SK-N-MC (cell line): Measurements from ENCODE around the gene SEMA4B.

Source experiments
- EZH2 ChIP-seq: fragments of 200-600 bp; sonication (generic); IDR thresholded peaks from one replicate; pipeline ENCODE4 v1.6.1; 2017; ENCODE audit warnings: antibody characterized with exemption
- POLR2AphosphoS5 ChIP-seq: IDR thresholded peaks from 2 replicates; pipeline ENCODE4 v1.6.1; 2012; ENCODE audit warnings: mild to moderate bottlenecking, low read depth, low read length, borderline replicate concordance

GRCh38 chr15:90241343-90242192, 40.4 kb downstream of the SEMA4B start:
- TF ChIP-seq POLR2AphosphoS5 (no peak), EZH2 (no peak)
